Spleen (tissue), 7 donors: ENCODE measurements around the gene MYO1G.

Experiments
- POLR2A ChIP-seq, 3 donors: fragments of 450-650 bp; IDR thresholded peaks; one replicate each; pipeline ENCODE4 v1.5.1; 2017; ENCODE audit warnings: antibody characterized with exemption in 3 of 3, mild to moderate bottlenecking in 1 of 3
- POLR2AphosphoS5 ChIP-seq, 3 donors: sonication (generic); formaldehyde crosslinking; IDR thresholded peaks; one replicate each; pipeline ENCODE4 v1.5.1; 2017; ENCODE audit warnings: antibody characterized with exemption in 3 of 3
- TF ChIP-seq, protein P1 (sequence below), 11 experiments: fragments of 200-600 bp in 7 of 11; fragments of 450-650 bp in 4 of 11; sonication (generic) in 4 of 11; IDR thresholded peaks in 8 of 11; conservative IDR thresholded peaks in 3 of 11; 1 replicate in 7 of 11; 2 replicates in 4 of 11; pipeline versions ENCODE4 v1.4.0 to v1.8.0; 2016 to 2021; ENCODE audit warnings: antibody characterized with exemption in 11 of 11, inconsistent platforms in 4 of 11, mild to moderate bottlenecking in 1 of 11
- donor health status: DM: no; HTN: no; CAD: no; lungs with moderate emphysema.
- donor health status: DM: no; HTN: no; CAD: no.
- donor health status: DM: no; HTN: no; CAD: no.

GRCh38 chr7:44955733-44956132 lies 23.1 kb downstream of the MYO1G start:
- no peak for TF ChIP-seq POLR2AphosphoS5 (IDR thresholded peaks at IDR 0.05)
- TF ChIP-seq, protein P1, sequence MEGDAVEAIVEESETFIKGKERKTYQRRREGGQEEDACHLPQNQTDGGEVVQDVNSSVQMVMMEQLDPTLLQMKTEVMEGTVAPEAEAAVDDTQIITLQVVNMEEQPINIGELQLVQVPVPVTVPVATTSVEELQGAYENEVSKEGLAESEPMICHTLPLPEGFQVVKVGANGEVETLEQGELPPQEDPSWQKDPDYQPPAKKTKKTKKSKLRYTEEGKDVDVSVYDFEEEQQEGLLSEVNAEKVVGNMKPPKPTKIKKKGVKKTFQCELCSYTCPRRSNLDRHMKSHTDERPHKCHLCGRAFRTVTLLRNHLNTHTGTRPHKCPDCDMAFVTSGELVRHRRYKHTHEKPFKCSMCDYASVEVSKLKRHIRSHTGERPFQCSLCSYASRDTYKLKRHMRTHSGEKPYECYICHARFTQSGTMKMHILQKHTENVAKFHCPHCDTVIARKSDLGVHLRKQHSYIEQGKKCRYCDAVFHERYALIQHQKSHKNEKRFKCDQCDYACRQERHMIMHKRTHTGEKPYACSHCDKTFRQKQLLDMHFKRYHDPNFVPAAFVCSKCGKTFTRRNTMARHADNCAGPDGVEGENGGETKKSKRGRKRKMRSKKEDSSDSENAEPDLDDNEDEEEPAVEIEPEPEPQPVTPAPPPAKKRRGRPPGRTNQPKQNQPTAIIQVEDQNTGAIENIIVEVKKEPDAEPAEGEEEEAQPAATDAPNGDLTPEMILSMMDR (IDR thresholded peaks at IDR 0.05 in 8 of 11, conservative IDR thresholded peaks at IDR 0.05 in 3 of 11) = no peak
- TF ChIP-seq POLR2A (IDR thresholded peaks at IDR 0.05) = no peak
